ENCODE measurements around the gene OSBPL2. TPM values are rescaled to one million over a fixed set of nuclear protein-coding genes. Genes with fewer than 3 reads are reported as not detected.

OSBPL2 gene
- total and polyA plus RNA-seq, 9 of the 15 experiments (the other 6 are each of a cell fraction or from before 2014, with no cell fraction given) = 2.5 to 25.6 (median 14.1) TPM

DNA sequence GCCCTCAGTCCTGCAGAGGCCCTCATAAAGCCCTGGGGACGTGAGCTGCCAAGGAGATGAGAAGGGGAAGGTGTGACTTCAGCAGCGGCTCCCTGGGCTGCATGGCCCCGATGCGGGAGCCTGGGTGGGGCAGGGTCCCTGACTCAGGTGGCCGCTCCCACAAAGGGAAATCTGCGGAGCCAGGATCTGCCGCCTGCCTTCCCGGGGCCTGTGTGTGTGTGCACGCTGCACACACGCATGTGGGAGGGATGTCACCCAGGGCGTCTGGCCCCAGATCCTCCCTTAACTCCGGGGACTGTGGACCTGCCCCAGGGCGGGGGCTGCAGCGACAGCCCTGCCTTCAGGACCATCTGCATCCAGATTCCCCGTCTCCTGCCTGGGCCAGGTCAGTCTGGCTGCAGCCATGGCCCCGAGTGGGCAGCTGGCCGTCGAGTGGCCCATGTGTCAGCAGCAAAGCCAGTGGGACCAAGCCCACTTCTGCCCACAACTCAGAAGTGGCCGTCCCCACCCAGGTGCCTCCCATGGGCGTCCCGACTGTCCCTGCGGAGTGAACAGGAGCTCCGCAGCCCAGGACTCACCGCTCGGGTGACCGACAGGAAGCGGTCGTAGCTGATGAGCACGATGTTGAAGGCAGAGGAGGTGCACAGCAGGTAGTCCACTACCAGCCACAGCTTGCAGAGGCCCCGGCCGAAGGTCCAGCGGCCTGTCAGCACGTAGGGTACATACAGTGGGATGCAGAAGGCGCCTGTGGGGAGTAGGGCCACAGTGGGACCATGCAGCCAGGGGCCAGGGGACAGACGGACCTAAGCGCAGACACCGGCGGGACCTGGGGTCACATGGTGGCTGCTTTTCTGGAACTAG lies 20.2 kb upstream of the OSBPL2 start:
- intact Hi-C loops (cut with micrococcal nuclease) = no loop called here
- 0 out of 4 replicates have a peak overlapping the region, but pooled peaks of 1 of the 2 experiments have one; percentile 23 for H3K9ac ChIP-seq (ENCODE audit: insufficient read depth in 1 of 2, low read depth in 2 of 2, low read length in 2 of 2)
- FAIRE-seq (no peak), ATAC-seq (no peak), DNase-seq (ENCODE audit: extremely low read depth in 1 of 4, low spot score in 3 of 4) (no peak)
- H3K27me3 ChIP-seq (ENCODE audit: control insufficient read depth in 2 of 2, insufficient read depth in 2 of 2, low read length in 2 of 2) = peaks cover 44 to 77% of the 10 kb centered on the region in 2 experiments; a peak in 4 of 5 replicates
- no peaks in the 10 kb centered on the region for H3K79me2 ChIP-seq (ENCODE audit: control insufficient read depth, insufficient read depth, low read length)
- peaks cover 0 to 62% of the 10 kb centered on the region in 2 experiments; a peak in 2 of 5 replicates for H3K4me1 ChIP-seq (replicated peaks in 1 of 2; ENCODE audit: control insufficient read depth in 2 of 2, insufficient read depth in 2 of 2, low read length in 2 of 2)
- in situ Hi-C loops (cut with MboI) = no loop called here
- no peaks in the 10 kb centered on the region for H3K9me3 ChIP-seq (replicated peaks; ENCODE audit: control insufficient read depth, insufficient read depth, low read depth, low read length)
- H3K36me3 ChIP-seq (ENCODE audit: control insufficient read depth, insufficient read depth, low read length) = no peaks in the 10 kb centered on the region
- no peak overlapping the region for H3K4me3 ChIP-seq
- CTCF ChIA-PET (ENCODE audit: low intra/inter-chr PET ratio) = no interaction called here
- WGBS (ENCODE audit: insufficient coverage, low coverage, missing lambda C conversion rate) = 6% methylated on average over 37 of the region's 38 CpGs
- no peaks in the 10 kb centered on the region for H3K9me1 ChIP-seq (ENCODE audit: control insufficient read depth, insufficient read depth, low read length)
- peaks cover 19% of the 10 kb centered on the region for H4K20me1 ChIP-seq (replicated peaks; ENCODE audit: control insufficient read depth, insufficient read depth, low read length)
- no peak overlapping the region for H3K27ac ChIP-seq (ENCODE audit: extremely low read depth, low read depth, low read length)
- H3K4me2 ChIP-seq (ENCODE audit: insufficient read depth, low read length) = no peak overlapping the region
- no TSS peak for BruUV-seq (replicated peaks)
- POLR2A ChIA-PET = interaction anchor here (1.8 to 1.9 kb wide), 2 partner anchors 7 to 9 kb away, joined by 5 to 7 read pairs; no protein-coding TSS in a partner anchor
- H2AFZ ChIP-seq (ENCODE audit: low read depth, low read length) = no peak overlapping the region
- no peak for TF ChIP-seq NRF1 (conservative IDR thresholded peaks at IDR 0.05 in 1 of 2, IDR thresholded peaks at IDR 0.05 in 1 of 2)
- TF ChIP-seq, protein P1, sequence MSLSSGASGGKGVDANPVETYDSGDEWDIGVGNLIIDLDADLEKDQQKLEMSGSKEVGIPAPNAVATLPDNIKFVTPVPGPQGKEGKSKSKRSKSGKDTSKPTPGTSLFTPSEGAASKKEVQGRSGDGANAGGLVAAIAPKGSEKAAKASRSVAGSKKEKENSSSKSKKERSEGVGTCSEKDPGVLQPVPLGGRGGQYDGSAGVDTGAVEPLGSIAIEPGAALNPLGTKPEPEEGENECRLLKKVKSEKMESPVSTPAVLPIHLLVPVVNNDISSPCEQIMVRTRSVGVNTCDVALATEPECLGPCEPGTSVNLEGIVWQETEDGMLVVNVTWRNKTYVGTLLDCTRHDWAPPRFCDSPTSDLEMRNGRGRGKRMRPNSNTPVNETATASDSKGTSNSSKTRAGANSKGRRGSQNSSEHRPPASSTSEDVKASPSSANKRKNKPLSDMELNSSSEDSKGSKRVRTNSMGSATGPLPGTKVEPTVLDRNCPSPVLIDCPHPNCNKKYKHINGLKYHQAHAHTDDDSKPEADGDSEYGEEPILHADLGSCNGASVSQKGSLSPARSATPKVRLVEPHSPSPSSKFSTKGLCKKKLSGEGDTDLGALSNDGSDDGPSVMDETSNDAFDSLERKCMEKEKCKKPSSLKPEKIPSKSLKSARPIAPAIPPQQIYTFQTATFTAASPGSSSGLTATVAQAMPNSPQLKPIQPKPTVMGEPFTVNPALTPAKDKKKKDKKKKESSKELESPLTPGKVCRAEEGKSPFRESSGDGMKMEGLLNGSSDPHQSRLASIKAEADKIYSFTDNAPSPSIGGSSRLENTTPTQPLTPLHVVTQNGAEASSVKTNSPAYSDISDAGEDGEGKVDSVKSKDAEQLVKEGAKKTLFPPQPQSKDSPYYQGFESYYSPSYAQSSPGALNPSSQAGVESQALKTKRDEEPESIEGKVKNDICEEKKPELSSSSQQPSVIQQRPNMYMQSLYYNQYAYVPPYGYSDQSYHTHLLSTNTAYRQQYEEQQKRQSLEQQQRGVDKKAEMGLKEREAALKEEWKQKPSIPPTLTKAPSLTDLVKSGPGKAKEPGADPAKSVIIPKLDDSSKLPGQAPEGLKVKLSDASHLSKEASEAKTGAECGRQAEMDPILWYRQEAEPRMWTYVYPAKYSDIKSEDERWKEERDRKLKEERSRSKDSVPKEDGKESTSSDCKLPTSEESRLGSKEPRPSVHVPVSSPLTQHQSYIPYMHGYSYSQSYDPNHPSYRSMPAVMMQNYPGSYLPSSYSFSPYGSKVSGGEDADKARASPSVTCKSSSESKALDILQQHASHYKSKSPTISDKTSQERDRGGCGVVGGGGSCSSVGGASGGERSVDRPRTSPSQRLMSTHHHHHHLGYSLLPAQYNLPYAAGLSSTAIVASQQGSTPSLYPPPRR (CRISPR knock-in tag; IDR thresholded peaks at IDR 0.05; ENCODE audit: borderline replicate concordance) = no peak
- TF ChIP-seq, protein P2, sequence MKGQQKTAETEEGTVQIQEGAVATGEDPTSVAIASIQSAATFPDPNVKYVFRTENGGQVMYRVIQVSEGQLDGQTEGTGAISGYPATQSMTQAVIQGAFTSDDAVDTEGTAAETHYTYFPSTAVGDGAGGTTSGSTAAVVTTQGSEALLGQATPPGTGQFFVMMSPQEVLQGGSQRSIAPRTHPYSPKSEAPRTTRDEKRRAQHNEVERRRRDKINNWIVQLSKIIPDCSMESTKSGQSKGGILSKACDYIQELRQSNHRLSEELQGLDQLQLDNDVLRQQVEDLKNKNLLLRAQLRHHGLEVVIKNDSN (CRISPR knock-in tag; IDR thresholded peaks at IDR 0.05) = 0 out of 2 replicates have a peak, but pooled peaks have one; percentile 20
- TF ChIP-seq, protein P3, sequence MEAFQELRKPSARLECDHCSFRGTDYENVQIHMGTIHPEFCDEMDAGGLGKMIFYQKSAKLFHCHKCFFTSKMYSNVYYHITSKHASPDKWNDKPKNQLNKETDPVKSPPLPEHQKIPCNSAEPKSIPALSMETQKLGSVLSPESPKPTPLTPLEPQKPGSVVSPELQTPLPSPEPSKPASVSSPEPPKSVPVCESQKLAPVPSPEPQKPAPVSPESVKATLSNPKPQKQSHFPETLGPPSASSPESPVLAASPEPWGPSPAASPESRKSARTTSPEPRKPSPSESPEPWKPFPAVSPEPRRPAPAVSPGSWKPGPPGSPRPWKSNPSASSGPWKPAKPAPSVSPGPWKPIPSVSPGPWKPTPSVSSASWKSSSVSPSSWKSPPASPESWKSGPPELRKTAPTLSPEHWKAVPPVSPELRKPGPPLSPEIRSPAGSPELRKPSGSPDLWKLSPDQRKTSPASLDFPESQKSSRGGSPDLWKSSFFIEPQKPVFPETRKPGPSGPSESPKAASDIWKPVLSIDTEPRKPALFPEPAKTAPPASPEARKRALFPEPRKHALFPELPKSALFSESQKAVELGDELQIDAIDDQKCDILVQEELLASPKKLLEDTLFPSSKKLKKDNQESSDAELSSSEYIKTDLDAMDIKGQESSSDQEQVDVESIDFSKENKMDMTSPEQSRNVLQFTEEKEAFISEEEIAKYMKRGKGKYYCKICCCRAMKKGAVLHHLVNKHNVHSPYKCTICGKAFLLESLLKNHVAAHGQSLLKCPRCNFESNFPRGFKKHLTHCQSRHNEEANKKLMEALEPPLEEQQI (IDR thresholded peaks at IDR 0.05) = no peak
- TF ChIP-seq, protein P4, sequence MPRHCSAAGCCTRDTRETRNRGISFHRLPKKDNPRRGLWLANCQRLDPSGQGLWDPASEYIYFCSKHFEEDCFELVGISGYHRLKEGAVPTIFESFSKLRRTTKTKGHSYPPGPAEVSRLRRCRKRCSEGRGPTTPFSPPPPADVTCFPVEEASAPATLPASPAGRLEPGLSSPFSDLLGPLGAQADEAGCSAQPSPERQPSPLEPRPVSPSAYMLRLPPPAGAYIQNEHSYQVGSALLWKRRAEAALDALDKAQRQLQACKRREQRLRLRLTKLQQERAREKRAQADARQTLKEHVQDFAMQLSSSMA (CRISPR knock-in tag; IDR thresholded peaks at IDR 0.05) = no peak
- no peak for TF ChIP-seq NEUROD1 (IDR thresholded peaks at IDR 0.05; ENCODE audit: borderline replicate concordance, low read depth, low read length, partially characterized antibody)
- 0 out of 4 replicates have a peak, but pooled peaks of 1 of the 2 experiments have one; percentile 35 for TF ChIP-seq UBTF (IDR thresholded peaks at IDR 0.05; ENCODE audit: borderline replicate concordance in 1 of 2, low read depth in 2 of 2, low read length in 2 of 2)

Measured in K562 (cell line).